ENCODE measurements around the gene SERPINA4.

SERPINA4 gene

GRCh38 chr14:94594441-94594840, 33.2 kb downstream of the SERPINA4 start:
- TF ChIP-seq SUZ12 (IDR thresholded peaks at IDR 0.05; ENCODE audit: extremely low read depth, insufficient read depth, insufficient read length) (no peak), YY1 (IDR thresholded peaks at IDR 0.05; ENCODE audit: insufficient read depth, insufficient read length) (no peak), ZNF274 (IDR thresholded peaks at IDR 0.05; ENCODE audit: low read depth, low read length) (no peak)
- Histone ChIP-seq H3K4me1 (ENCODE audit: insufficient read depth, insufficient read length) (peaks cover 5% of the 10 kb centered on the region), H3K9ac (ENCODE audit: insufficient read length, low read depth) (no peak overlapping the region), H3K36me3 (ENCODE audit: insufficient read depth, insufficient read length, low read length) (no peaks in the 10 kb centered on the region), H3K4me3 (ENCODE audit: insufficient read length, low read depth) (no peak overlapping the region), H3K27me3 (ENCODE audit: insufficient read depth, insufficient read length) (no peaks in the 10 kb centered on the region), H3K9me3 (ENCODE audit: insufficient read depth, low read length) (no peaks in the 10 kb centered on the region)
- DNase-seq (ENCODE audit: low read depth, low spot score) = no peak

- H3K4me3 ChIP-seq (ENCODE audit: insufficient read length, low read depth) = no peak overlapping the region
Observed at GRCh38 chr14:94595912-94596311, 34.7 kb downstream of the SERPINA4 start.

GRCh38 chr14:94596361-94596760, 35.1 kb downstream of the SERPINA4 start:
- no peak overlapping the region for H3K9ac ChIP-seq (ENCODE audit: insufficient read length, low read depth)
- TF ChIP-seq SUZ12 (IDR thresholded peaks at IDR 0.05; ENCODE audit: extremely low read depth, insufficient read depth, insufficient read length) (no peak), ZNF274 (IDR thresholded peaks at IDR 0.05; ENCODE audit: low read depth, low read length) (no peak), YY1 (IDR thresholded peaks at IDR 0.05; ENCODE audit: insufficient read depth, insufficient read length) (no peak)
- no peak overlapping the region for H3K4me3 ChIP-seq (ENCODE audit: insufficient read length, low read depth)
- H3K36me3 ChIP-seq (ENCODE audit: insufficient read depth, insufficient read length, low read length) = no peaks in the 10 kb centered on the region
- DNase-seq (ENCODE audit: low read depth, low spot score) = no peak
- H3K4me1 ChIP-seq (ENCODE audit: insufficient read depth, insufficient read length) = peaks cover 10% of the 10 kb centered on the region
- H3K27me3 ChIP-seq (ENCODE audit: insufficient read depth, insufficient read length) = no peaks in the 10 kb centered on the region
- 0 out of 2 replicates have a peak, but pooled peaks cover 5% of the 10 kb centered on the region for H3K9me3 ChIP-seq (ENCODE audit: insufficient read depth, low read length)

More at GRCh38 chr14:94595912-94596311, 34.7 kb downstream of the SERPINA4 start:
- Histone ChIP-seq H3K9me3 (ENCODE audit: insufficient read depth, low read length) (0 out of 2 replicates have a peak, but pooled peaks cover 5% of the 10 kb centered on the region), H3K9ac (ENCODE audit: insufficient read length, low read depth) (no peak overlapping the region), H3K4me1 (ENCODE audit: insufficient read depth, insufficient read length) (peaks cover 10% of the 10 kb centered on the region), H3K36me3 (ENCODE audit: insufficient read depth, insufficient read length, low read length) (no peaks in the 10 kb centered on the region), H3K27me3 (ENCODE audit: insufficient read depth, insufficient read length) (no peaks in the 10 kb centered on the region)
- no peak for TF ChIP-seq ZNF274 (IDR thresholded peaks at IDR 0.05; ENCODE audit: low read depth, low read length)
- no peak for TF ChIP-seq YY1 (IDR thresholded peaks at IDR 0.05; ENCODE audit: insufficient read depth, insufficient read length)
- no peak for TF ChIP-seq SUZ12 (IDR thresholded peaks at IDR 0.05; ENCODE audit: extremely low read depth, insufficient read depth, insufficient read length)
- DNase-seq (ENCODE audit: low read depth, low spot score) = no peak

- Histone ChIP-seq H3K4me1 (ENCODE audit: insufficient read depth, insufficient read length) (peaks cover 10% of the 10 kb centered on the region), H3K27me3 (ENCODE audit: insufficient read depth, insufficient read length) (no peaks in the 10 kb centered on the region), H3K9me3 (ENCODE audit: insufficient read depth, low read length) (0 out of 2 replicates have a peak, but pooled peaks cover 5% of the 10 kb centered on the region), H3K36me3 (ENCODE audit: insufficient read depth, insufficient read length, low read length) (no peaks in the 10 kb centered on the region), H3K4me3 (ENCODE audit: insufficient read length, low read depth) (no peak overlapping the region), H3K9ac (ENCODE audit: insufficient read length, low read depth) (no peak overlapping the region)
- TF ChIP-seq YY1 (IDR thresholded peaks at IDR 0.05; ENCODE audit: insufficient read depth, insufficient read length) (no peak), SUZ12 (IDR thresholded peaks at IDR 0.05; ENCODE audit: extremely low read depth, insufficient read depth, insufficient read length) (no peak), ZNF274 (IDR thresholded peaks at IDR 0.05; ENCODE audit: low read depth, low read length) (no peak)
- DNase-seq (ENCODE audit: low read depth, low spot score) = no peak
Observed at GRCh38 chr14:94597788-94598187, 36.5 kb downstream of the SERPINA4 start.

- Histone ChIP-seq H3K27me3 (ENCODE audit: insufficient read depth, insufficient read length) (no peaks in the 10 kb centered on the region), H3K4me3 (ENCODE audit: insufficient read length, low read depth) (no peak overlapping the region), H3K9ac (ENCODE audit: insufficient read length, low read depth) (no peak overlapping the region), H3K4me1 (ENCODE audit: insufficient read depth, insufficient read length) (peaks cover 10% of the 10 kb centered on the region), H3K36me3 (ENCODE audit: insufficient read depth, insufficient read length, low read length) (no peaks in the 10 kb centered on the region), H3K9me3 (ENCODE audit: insufficient read depth, low read length) (0 out of 2 replicates have a peak, but pooled peaks cover 5% of the 10 kb centered on the region)
- no peak for TF ChIP-seq ZNF274 (IDR thresholded peaks at IDR 0.05; ENCODE audit: low read depth, low read length)
- TF ChIP-seq SUZ12 (IDR thresholded peaks at IDR 0.05; ENCODE audit: extremely low read depth, insufficient read depth, insufficient read length) = no peak
- no peak for TF ChIP-seq YY1 (IDR thresholded peaks at IDR 0.05; ENCODE audit: insufficient read depth, insufficient read length)
- no peak for DNase-seq (ENCODE audit: low read depth, low spot score)
Observed at GRCh38 chr14:94598506-94598815, 37.2 kb downstream of the SERPINA4 start.

GRCh38 chr14:94598816-94599655, 37.8 kb downstream of the SERPINA4 start:
- peaks cover 10% of the 10 kb centered on the region for H3K4me1 ChIP-seq (ENCODE audit: insufficient read depth, insufficient read length)
- H3K4me3 ChIP-seq (ENCODE audit: insufficient read length, low read depth) = no peak overlapping the region
- no peak for DNase-seq (ENCODE audit: low read depth, low spot score)
- no peaks in the 10 kb centered on the region for H3K27me3 ChIP-seq (ENCODE audit: insufficient read depth, insufficient read length)
- TF ChIP-seq YY1 (IDR thresholded peaks at IDR 0.05; ENCODE audit: insufficient read depth, insufficient read length) (no peak), ZNF274 (IDR thresholded peaks at IDR 0.05; ENCODE audit: low read depth, low read length) (no peak), SUZ12 (IDR thresholded peaks at IDR 0.05; ENCODE audit: extremely low read depth, insufficient read depth, insufficient read length) (no peak)
- no peaks in the 10 kb centered on the region for H3K36me3 ChIP-seq (ENCODE audit: insufficient read depth, insufficient read length, low read length)
- no peak overlapping the region for H3K9ac ChIP-seq (ENCODE audit: insufficient read length, low read depth)
- 0 out of 2 replicates have a peak, but pooled peaks cover 5% of the 10 kb centered on the region for H3K9me3 ChIP-seq (ENCODE audit: insufficient read depth, low read length)

- Histone ChIP-seq H3K27me3 (ENCODE audit: insufficient read depth, insufficient read length) (no peaks in the 10 kb centered on the region), H3K9me3 (ENCODE audit: insufficient read depth, low read length) (0 out of 2 replicates have a peak, but pooled peaks cover 5% of the 10 kb centered on the region), H3K9ac (ENCODE audit: insufficient read length, low read depth) (no peak overlapping the region), H3K4me1 (ENCODE audit: insufficient read depth, insufficient read length) (peaks cover 10% of the 10 kb centered on the region), H3K4me3 (ENCODE audit: insufficient read length, low read depth) (no peak overlapping the region), H3K36me3 (ENCODE audit: insufficient read depth, insufficient read length, low read length) (no peaks in the 10 kb centered on the region)
- DNase-seq (ENCODE audit: low read depth, low spot score) = no peak
- TF ChIP-seq SUZ12 (IDR thresholded peaks at IDR 0.05; ENCODE audit: extremely low read depth, insufficient read depth, insufficient read length) (no peak), YY1 (IDR thresholded peaks at IDR 0.05; ENCODE audit: insufficient read depth, insufficient read length) (no peak), ZNF274 (IDR thresholded peaks at IDR 0.05; ENCODE audit: low read depth, low read length) (no peak)
Observed at GRCh38 chr14:94599656-94600004, 38.4 kb downstream of the SERPINA4 start.

Measured in NT2/D1 (cell line).